Choroid plexus epithelial cell (primary cell): ENCODE data around the gene GEMIN7.

Experiments
- DNase-seq: peaks from one replicate; pipeline ENCODE4 v3.0.0-alpha.2; 2010; ENCODE audit warnings: low read depth
- H3K4me3 ChIP-seq: 2 replicates; pipeline ENCODE4 v1.5.1; 2011; ENCODE audit warnings: low read depth, mild to moderate bottlenecking, control low read depth, low read length, moderate library complexity
- CTCF ChIP-seq: conservative IDR thresholded peaks from 2 replicates; pipeline ENCODE4 v1.5.1; 2011; ENCODE audit warnings: low read depth, mild to moderate bottlenecking, control low read depth, inconsistent platforms, low read length, moderate library complexity

Gene GEMIN7

GRCh38 chr19:45061965-45062364, 17.1 kb upstream of the GEMIN7 start:
- no peak overlapping the region for H3K4me3 ChIP-seq
- no peak for DNase-seq
- no peak for TF ChIP-seq CTCF

GRCh38 chr19:45063851-45064801, 14.9 kb upstream of the GEMIN7 start:
- DNase-seq = no peak
- no peak for TF ChIP-seq CTCF
- no peak overlapping the region for H3K4me3 ChIP-seq

GRCh38 chr19:45066921-45067661, 12.0 kb upstream of the GEMIN7 start:
- no peak for TF ChIP-seq CTCF
- no peak for DNase-seq
- H3K4me3 ChIP-seq = no peak overlapping the region

GRCh38 chr19:45068041-45068440, 11.0 kb upstream of the GEMIN7 start:
- DNase-seq = no peak
- no peak overlapping the region for H3K4me3 ChIP-seq
- no peak for TF ChIP-seq CTCF

- H3K4me3 ChIP-seq = no peak overlapping the region
- no peak for TF ChIP-seq CTCF
- peak; percentile 19 for DNase-seq
These were observed 10.0 kb upstream of the GEMIN7 start for GRCh38 chr19:45069056-45069455.

GRCh38 chr19:45070214-45070613, 8.8 kb upstream of the GEMIN7 start:
- DNase-seq = no peak
- no peak for TF ChIP-seq CTCF

More at GRCh38 chr19:45070214-45070613, 8.8 kb upstream of the GEMIN7 start:
- no peak overlapping the region for H3K4me3 ChIP-seq
